Activated T-helper 17 cell treated with anti-CD3 and anti-CD28 coated beads, Interleukin-2, amount 50 U/mL, for 72 hours (primary cell): Measurements from ENCODE around the gene OPA1. TPM values are rescaled to one million over a fixed set of nuclear protein-coding genes. Genes with fewer than 3 reads are reported as not detected.

ENCODE experiments used
- ATAC-seq: fragments of 150-1000 bp; cut with Tn5 transposase; replicated peaks from 2 replicates; pipeline ENCODE4 v1.10.0; 2021; ENCODE audit warnings: mild to moderate bottlenecking, moderate library complexity
- H3K27ac Mint-ChIP-seq: one replicate; pipeline ENCODE4 v1.8.0; 2022; ENCODE audit warnings: mixed read lengths
- H3K27me3 Mint-ChIP-seq: one replicate; pipeline ENCODE4 v1.8.0; 2022; ENCODE audit warnings: mixed read lengths
- H3K36me3 Mint-ChIP-seq: one replicate; pipeline ENCODE4 v1.8.0; 2022; ENCODE audit warnings: low read depth, mild to moderate bottlenecking, mixed read lengths
- H3K4me1 Mint-ChIP-seq: one replicate; pipeline ENCODE4 v1.8.0; 2022; ENCODE audit warnings: mixed read lengths
- H3K4me3 Mint-ChIP-seq: one replicate; pipeline ENCODE4 v1.8.0; 2022; ENCODE audit warnings: mild to moderate bottlenecking, mixed read lengths
- H3K9me3 Mint-ChIP-seq: one replicate; pipeline ENCODE4 v1.8.0; 2022; ENCODE audit warnings: mixed read lengths
- total RNA-seq, 2 donors: library from RNA; stranded (reverse); gene quantifications; one replicate each; pipeline ENCODE4 v1.2.3, GENCODE V29; 2022

The OPA1 gene
- total RNA-seq, 2 donors from 2014 or later = 98.5 to 112 TPM

DNA sequence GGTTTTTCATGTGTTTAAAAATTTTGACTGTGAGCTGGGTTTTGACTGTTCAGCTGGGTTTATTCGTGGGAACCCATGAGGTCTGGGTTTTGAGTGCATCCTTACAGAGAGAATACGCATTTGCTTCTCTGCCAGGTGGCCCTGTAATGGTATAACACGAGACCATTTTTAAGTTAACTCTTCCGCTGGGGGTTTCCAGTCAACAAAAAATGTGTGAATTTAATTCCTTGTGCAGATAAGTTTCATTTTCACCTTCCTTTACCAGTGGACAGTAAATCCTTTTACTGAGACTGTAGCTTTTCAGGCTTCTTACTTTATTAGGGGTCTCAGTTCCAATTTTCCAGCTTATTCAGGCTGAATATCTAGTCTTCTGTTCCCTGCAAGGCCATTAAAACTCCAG, 149.6 kb downstream of the OPA1 start:
- no peaks in the 10 kb centered on the region for H3K4me1 Mint-ChIP-seq
- H3K36me3 Mint-ChIP-seq = no peaks in the 10 kb centered on the region
- no peak overlapping the region for H3K27ac Mint-ChIP-seq
- ATAC-seq = no peak
- H3K4me3 Mint-ChIP-seq = no peak overlapping the region
- H3K27me3 Mint-ChIP-seq = peaks cover 11% of the 10 kb centered on the region
- no peaks in the 10 kb centered on the region for H3K9me3 Mint-ChIP-seq

DNA sequence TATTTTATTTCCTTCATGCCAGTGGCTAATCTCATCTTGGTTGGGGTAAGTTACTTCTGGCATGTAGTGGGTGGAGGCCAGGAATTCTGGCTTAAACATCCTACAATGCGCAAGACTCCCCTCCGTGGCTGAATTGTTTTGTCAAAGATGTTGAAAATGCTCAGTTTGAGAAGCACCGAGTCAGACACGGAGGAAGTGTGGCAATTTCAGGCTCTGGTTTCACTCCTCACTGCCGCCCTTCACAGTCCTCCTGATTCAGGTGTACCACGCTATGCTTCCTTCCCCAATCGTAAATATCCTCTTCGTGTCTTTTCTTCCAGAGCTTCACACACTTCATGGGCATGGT, 150.7 kb downstream of the OPA1 start:
- Mint-ChIP-seq H3K36me3 (no peaks in the 10 kb centered on the region), H3K27ac (no peak overlapping the region), H3K27me3 (peaks cover 11% of the 10 kb centered on the region), H3K4me1 (no peaks in the 10 kb centered on the region), H3K9me3 (no peaks in the 10 kb centered on the region), H3K4me3 (no peak overlapping the region)
- ATAC-seq = peak; percentile 24

DNA sequence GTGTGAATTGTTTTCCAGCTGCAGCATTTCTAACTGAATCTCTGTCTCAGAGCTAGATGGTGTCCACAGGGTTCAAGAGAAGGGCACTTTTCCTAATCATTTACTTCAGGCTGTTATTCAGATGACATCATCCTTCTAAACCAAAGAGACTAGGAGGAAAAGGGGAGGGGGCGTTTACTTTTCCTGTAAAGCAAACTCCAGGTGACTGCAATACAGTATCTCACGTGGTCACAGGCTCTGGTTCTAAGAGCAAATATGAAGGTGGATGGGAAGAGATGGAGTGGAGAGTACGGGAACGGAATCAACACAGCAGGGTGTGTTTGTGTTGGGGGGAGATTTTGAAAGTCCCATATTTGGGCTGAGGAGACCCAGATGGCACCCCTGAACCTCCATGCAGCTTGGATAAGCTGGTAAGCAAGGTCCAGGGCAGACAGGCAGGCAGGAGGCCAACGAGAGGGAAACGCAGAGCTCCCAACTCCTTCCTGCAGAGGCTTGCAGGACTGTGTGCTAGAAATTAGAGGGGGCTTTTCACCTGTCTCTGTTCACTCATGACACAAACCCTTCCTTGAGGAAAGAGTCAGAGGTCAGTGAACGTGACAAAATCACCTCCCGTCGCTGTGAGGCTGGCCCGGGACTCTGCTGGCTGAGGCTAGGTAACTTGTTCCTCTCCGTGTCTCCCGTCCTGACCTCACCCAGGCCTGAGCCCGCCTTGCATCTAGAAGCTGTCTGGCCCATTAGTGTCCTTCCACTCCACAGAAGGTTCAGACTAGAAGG, 151.2 kb downstream of the OPA1 start:
- Mint-ChIP-seq H3K4me3 (no peak overlapping the region), H3K36me3 (no peaks in the 10 kb centered on the region)
- no peak for ATAC-seq

DNA sequence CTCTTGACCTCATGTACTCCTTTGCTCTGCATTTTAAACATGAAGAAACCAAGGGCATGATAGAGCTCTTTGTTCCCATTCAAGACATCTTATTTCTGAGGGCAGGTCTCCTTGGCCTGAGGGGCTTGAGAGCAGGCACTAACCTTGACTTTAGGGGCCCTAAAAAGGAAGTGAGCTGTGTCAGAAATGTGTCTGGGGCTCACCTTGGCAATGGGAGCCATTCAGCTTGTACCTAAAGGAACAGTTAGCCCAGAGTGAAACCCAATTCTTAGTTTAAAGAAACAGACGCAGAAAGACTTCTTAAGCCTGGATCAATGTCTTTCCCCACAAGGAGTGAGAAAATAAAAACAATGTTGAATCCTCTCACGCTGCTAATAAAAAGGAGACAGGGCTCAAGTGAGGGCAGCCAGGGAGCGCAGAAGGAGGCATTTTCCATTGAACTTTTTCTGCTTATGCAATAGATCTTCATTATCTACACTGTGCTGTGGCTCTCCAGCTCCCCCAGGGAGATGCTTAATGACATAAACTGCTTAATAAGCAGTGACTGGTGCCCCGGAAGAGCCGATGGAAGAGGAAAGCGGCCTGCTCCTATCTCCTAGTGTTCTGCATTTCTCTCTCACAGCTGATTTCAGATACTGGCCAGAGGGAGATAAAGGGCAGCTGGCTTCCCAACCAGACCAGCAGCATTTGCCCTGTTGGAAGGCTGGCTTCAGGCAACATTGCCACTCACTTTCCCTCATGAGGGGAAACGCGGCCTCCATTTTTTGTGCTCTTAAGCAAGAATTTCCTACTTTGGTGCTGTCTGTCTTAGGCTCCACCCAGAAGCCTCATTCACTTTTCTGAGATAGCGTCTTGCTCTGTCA, 152.0 kb downstream of the OPA1 start:
- Mint-ChIP-seq H3K27ac (no peak overlapping the region), H3K36me3 (no peaks in the 10 kb centered on the region), H3K27me3 (peaks cover 11% of the 10 kb centered on the region), H3K4me1 (no peaks in the 10 kb centered on the region), H3K4me3 (no peak overlapping the region), H3K9me3 (no peaks in the 10 kb centered on the region)
- ATAC-seq = no peak

More for the DNA sequence above, 151.2 kb downstream of the OPA1 start:
- Mint-ChIP-seq H3K27ac (no peak overlapping the region), H3K4me1 (no peaks in the 10 kb centered on the region), H3K9me3 (no peaks in the 10 kb centered on the region), H3K27me3 (peaks cover 11% of the 10 kb centered on the region)

DNA sequence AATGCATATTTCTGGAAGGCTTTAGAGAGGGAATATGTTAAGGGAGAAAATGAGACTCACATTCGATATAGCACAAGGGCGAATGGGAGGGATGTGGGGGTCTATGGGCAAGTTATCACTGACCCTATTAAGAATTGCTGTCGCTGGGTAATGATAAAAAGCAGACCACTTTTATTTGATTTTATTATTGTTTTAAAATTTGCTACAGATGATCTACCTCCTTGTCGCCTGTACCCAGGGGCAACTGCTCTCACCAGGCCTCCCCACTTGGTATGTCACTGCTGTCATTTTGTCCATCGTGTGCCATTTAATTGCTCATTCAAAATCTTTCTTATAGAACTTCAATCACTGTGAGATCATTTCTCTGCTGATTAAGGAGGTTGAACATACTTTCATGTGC, 153.8 kb downstream of the OPA1 start:
- Mint-ChIP-seq H3K27me3 (peaks cover 15% of the 10 kb centered on the region), H3K9me3 (peaks cover 3% of the 10 kb centered on the region), H3K4me1 (no peaks in the 10 kb centered on the region), H3K4me3 (no peak overlapping the region), H3K27ac (no peak overlapping the region), H3K36me3 (no peaks in the 10 kb centered on the region)
- no peak for ATAC-seq

Other genes starting within 250 kb of the OPA1 start
- gene ATP13A5, start 214.5 kb upstream of the OPA1 start, total RNA-seq = not detected
- 1 to 10 TPM; 2.7 to 3.3 TPM for gene ATP13A4, start 38.3 kb upstream of the OPA1 start, total RNA-seq